Memory B cell (primary cell): ENCODE measurements around the gene EML2.

ENCODE experiments used
- ATAC-seq: fragments of 150-1000 bp; cut with Tn5 transposase; 2 replicates; pipeline ENCODE4 v1.10.0; 2021; ENCODE audit warnings: low read depth, mild to moderate bottlenecking, moderate library complexity
- DNase-seq, 2 donors: peaks; one replicate each; pipeline ENCODE4 v3.0.0; 2022; ENCODE audit warnings: low spot score in 2 of 2
- H3K27ac Mint-ChIP-seq: one replicate; pipeline ENCODE4 v1.8.0; 2022; ENCODE audit warnings: mild to moderate bottlenecking, moderate library complexity, mixed read lengths
- H3K27me3 Mint-ChIP-seq: one replicate; pipeline ENCODE4 v1.8.0; 2022; ENCODE audit warnings: mixed read lengths
- H3K36me3 Mint-ChIP-seq: one replicate; pipeline ENCODE4 v1.8.0; 2022; ENCODE audit warnings: mild to moderate bottlenecking, mixed read lengths
- H3K4me1 Mint-ChIP-seq: one replicate; pipeline ENCODE4 v1.8.0; 2022; ENCODE audit warnings: mixed read lengths
- H3K4me3 Mint-ChIP-seq: one replicate; pipeline ENCODE4 v1.8.0; 2022; ENCODE audit warnings: mild to moderate bottlenecking, moderate library complexity, mixed read lengths
- H3K9me3 Mint-ChIP-seq: one replicate; pipeline ENCODE4 v1.8.0; 2022; ENCODE audit warnings: mixed read lengths

The EML2 gene

GRCh38 chr19:45664575-45664974 is 25.4 kb upstream of the EML2 start:
- H3K27ac Mint-ChIP-seq, result no peak overlapping the region
- H3K9me3 Mint-ChIP-seq, result no peaks in the 10 kb centered on the region
- DNase-seq (no peak), ATAC-seq (no peak)
- peaks cover 30% of the 10 kb centered on the region for H3K27me3 Mint-ChIP-seq
- no peak overlapping the region for H3K4me3 Mint-ChIP-seq
- H3K4me1 Mint-ChIP-seq, result peaks cover 21% of the 10 kb centered on the region
- H3K36me3 Mint-ChIP-seq, result no peaks in the 10 kb centered on the region

GRCh38 chr19:45663800-45664199 is 24.6 kb upstream of the EML2 start:
- no peaks in the 10 kb centered on the region for H3K36me3 Mint-ChIP-seq
- H3K27me3 Mint-ChIP-seq, result peaks cover 31% of the 10 kb centered on the region
- DNase-seq (no peak), ATAC-seq (no peak)
- peaks cover 15% of the 10 kb centered on the region for H3K4me1 Mint-ChIP-seq
- no peak overlapping the region for H3K4me3 Mint-ChIP-seq
- H3K9me3 Mint-ChIP-seq, result peaks cover 1% of the 10 kb centered on the region
- H3K27ac Mint-ChIP-seq, result no peak overlapping the region

GRCh38 chr19:45660636-45661035 is 21.4 kb upstream of the EML2 start:
- Mint-ChIP-seq H3K4me3 (no peak overlapping the region), H3K4me1 (peaks cover 5% of the 10 kb centered on the region), H3K9me3 (peaks cover 2% of the 10 kb centered on the region), H3K27ac (no peak overlapping the region), H3K36me3 (no peaks in the 10 kb centered on the region), H3K27me3 (peaks cover 25% of the 10 kb centered on the region)
- ATAC-seq (no peak), DNase-seq (no peak)

DNA sequence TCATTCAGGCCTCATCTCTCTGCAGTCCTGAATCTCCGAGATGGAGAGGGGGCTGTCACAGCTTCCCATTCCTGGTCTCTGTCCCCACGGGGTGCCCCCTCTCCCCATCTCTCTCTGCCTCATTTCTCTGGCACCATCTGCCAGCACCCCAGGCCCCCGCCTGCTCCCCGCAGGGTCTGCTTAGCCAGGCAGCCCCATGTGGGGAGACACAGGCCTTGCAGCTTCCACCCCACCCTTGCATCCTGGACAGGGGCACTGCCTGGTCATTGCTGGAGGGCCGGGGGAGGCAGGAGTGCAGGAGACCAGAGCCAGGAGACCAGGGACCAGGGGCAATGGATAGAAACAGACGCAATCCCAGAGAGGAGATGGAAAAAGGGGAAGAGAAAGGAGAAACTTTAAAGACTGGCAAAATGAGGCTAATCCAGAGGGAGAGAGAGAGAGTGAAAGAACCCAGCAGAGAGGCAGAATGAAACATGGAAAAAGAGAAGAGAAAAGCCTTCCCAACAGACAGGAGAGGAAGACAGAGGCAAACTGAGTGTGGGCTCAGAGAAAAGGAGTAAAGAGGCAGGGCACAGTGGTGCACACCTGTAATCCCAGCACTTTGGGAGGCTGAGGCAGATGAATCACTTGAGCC is 20.0 kb upstream of the EML2 start:
- Mint-ChIP-seq H3K36me3 (no peaks in the 10 kb centered on the region), H3K27ac (no peak overlapping the region), H3K4me3 (no peak overlapping the region), H3K4me1 (no peaks in the 10 kb centered on the region), H3K27me3 (peaks cover 18% of the 10 kb centered on the region), H3K9me3 (peaks cover 2% of the 10 kb centered on the region)
- no peak for ATAC-seq
- no peak for DNase-seq

- no peak overlapping the region for H3K27ac Mint-ChIP-seq
These were observed 18.4 kb upstream of the EML2 start for GRCh38 chr19:45657520-45658167.

DNA sequence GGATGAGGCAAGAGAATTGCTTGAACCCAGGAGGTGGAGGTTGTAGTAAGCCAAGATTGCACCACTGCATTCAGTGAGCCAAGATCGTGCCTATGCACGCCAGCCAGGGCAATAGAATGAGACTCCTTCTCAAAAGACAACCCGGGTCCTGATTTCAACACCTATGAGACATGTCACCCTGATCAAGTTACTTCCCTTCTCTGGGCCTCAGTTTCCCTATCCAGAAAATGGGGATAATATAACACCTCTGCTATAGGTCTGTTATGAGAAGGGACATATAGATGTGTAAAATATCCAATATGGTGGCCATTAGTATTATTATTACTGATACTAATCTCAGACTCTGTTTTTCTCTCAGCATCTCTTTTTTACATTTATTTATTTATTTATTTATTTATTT is 15.9 kb upstream of the EML2 start:
- Mint-ChIP-seq H3K4me3 (no peak overlapping the region), H3K27me3 (peaks cover 9% of the 10 kb centered on the region), H3K9me3 (peaks cover 2% of the 10 kb centered on the region), H3K36me3 (no peaks in the 10 kb centered on the region), H3K27ac (no peak overlapping the region), H3K4me1 (no peaks in the 10 kb centered on the region)
- DNase-seq (no peak), ATAC-seq (no peak)

More at GRCh38 chr19:45657520-45658167, 18.4 kb upstream of the EML2 start:
- H3K27me3 Mint-ChIP-seq, result peaks cover 15% of the 10 kb centered on the region
- no peak overlapping the region for H3K4me3 Mint-ChIP-seq
- ATAC-seq (no peak), DNase-seq (no peak)
- no peaks in the 10 kb centered on the region for H3K4me1 Mint-ChIP-seq
- peaks cover 2% of the 10 kb centered on the region for H3K9me3 Mint-ChIP-seq
- H3K36me3 Mint-ChIP-seq, result no peaks in the 10 kb centered on the region

DNA sequence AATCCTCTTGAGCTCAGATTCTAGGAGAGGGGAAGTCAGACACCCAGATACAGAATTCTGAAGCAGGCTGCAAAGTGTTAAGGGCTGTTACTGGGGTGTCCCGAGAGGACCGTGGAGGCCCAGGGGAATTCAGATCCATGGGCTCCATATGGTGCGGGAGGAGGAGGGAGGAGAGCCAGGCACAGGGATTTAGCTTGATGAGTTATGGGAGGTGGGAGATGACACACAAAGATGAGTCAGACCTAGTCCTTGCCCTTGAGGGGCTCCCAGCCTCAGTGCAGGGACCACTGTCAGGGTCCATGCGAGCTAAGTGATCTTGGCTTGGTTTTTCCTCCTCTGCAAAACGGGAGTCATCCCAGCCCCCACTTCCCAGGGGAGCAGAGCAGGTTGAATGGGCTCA is 14.4 kb upstream of the EML2 start:
- H3K27ac Mint-ChIP-seq, result no peak overlapping the region
- H3K27me3 Mint-ChIP-seq, result peaks cover 3% of the 10 kb centered on the region
- no peaks in the 10 kb centered on the region for H3K9me3 Mint-ChIP-seq
- no peaks in the 10 kb centered on the region for H3K4me1 Mint-ChIP-seq
- ATAC-seq (no peak), DNase-seq (no peak)
- H3K4me3 Mint-ChIP-seq, result no peak overlapping the region
- H3K36me3 Mint-ChIP-seq, result no peaks in the 10 kb centered on the region

DNA sequence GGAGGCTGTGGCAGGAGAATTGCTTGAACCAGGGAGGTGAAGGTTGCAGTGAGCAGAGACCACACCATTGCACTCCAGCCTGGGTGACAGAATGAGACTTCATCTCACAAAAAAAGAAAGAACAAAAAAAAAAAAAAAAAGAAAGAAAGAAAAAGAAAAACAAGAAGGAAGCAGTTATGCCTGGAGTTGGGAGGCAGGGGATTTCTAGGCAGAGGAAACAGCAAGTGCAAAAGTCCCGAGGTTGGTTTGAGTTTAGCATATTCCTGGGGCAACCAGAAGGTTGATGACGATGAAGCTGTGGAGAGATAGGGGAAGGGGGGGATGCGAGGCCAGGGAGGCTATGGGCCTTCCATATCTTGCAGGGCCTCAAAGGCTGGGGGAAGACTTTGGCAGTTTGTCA is 11.5 kb upstream of the EML2 start:
- no peak overlapping the region for H3K4me3 Mint-ChIP-seq
- peaks cover 8% of the 10 kb centered on the region for H3K27me3 Mint-ChIP-seq
- H3K36me3 Mint-ChIP-seq, result no peaks in the 10 kb centered on the region
- H3K4me1 Mint-ChIP-seq, result peaks cover 5% of the 10 kb centered on the region
- ATAC-seq (no peak), DNase-seq (no peak)
- H3K9me3 Mint-ChIP-seq, result no peaks in the 10 kb centered on the region
- no peak overlapping the region for H3K27ac Mint-ChIP-seq

- Mint-ChIP-seq H3K27ac (peak overlapping the region; percentile 41), H3K4me1 (peaks cover 30% of the 10 kb centered on the region)
These were observed 7.1 kb upstream of the EML2 start for GRCh38 chr19:45646345-45646698.

GRCh38 chr19:45645631-45646344 is 6.6 kb upstream of the EML2 start:
- peaks cover 34% of the 10 kb centered on the region for H3K4me1 Mint-ChIP-seq
- peaks cover 8% of the 10 kb centered on the region for H3K27me3 Mint-ChIP-seq
- peak overlapping the region; percentile 78 for H3K4me3 Mint-ChIP-seq
- peak; percentile 40 for ATAC-seq
- H3K36me3 Mint-ChIP-seq, result no peaks in the 10 kb centered on the region
- peak; percentile 63 to 64 for DNase-seq
- no peaks in the 10 kb centered on the region for H3K9me3 Mint-ChIP-seq
- H3K27ac Mint-ChIP-seq, result no peak overlapping the region

More at GRCh38 chr19:45646345-45646698, 7.1 kb upstream of the EML2 start:
- H3K27me3 Mint-ChIP-seq, result peaks cover 8% of the 10 kb centered on the region
- ATAC-seq (no peak), DNase-seq (no peak)
- H3K4me3 Mint-ChIP-seq, result peak overlapping the region; percentile 78
- no peaks in the 10 kb centered on the region for H3K36me3 Mint-ChIP-seq
- no peaks in the 10 kb centered on the region for H3K9me3 Mint-ChIP-seq

DNA sequence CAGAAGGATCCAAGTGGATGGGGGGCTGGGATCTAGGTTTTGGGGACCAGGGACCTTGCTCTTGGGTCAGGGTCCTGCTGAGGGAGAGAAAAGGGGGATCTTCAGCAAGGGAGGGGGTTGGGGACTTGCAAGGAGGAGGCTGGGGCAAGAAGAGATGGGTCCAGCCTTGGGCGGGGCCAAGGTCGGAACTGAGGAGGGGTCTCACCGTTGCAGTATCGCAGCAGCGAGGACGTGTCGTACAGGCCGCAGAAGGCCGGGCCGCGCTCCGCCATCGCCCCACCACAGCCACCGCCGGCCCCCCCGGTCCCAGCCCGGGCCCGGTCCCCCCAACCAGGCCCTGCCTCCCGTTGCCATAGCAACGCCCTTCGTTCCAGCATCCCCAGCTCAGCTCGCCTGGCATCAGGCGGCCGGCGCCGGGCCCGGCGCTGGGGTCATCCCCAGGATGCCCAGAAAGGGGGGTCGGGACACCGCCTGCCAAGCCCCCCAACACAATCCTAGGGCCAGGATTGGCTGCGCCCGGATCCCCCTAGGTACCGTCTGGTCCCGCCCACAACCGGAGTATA is 6.0 kb upstream of the EML2 start:
- no peaks in the 10 kb centered on the region for H3K36me3 Mint-ChIP-seq
- H3K4me3 Mint-ChIP-seq, result peak overlapping the region; percentile 78
- ATAC-seq (no peak), DNase-seq (peak in 1 of 2 donors; percentile 22)
- H3K4me1 Mint-ChIP-seq, result peaks cover 36% of the 10 kb centered on the region
- H3K27me3 Mint-ChIP-seq, result peaks cover 6% of the 10 kb centered on the region
- H3K9me3 Mint-ChIP-seq, result no peaks in the 10 kb centered on the region
- H3K27ac Mint-ChIP-seq, result no peak overlapping the region

GRCh38 chr19:45643927-45644771 is 5.0 kb upstream of the EML2 start:
- H3K4me1 Mint-ChIP-seq, result peaks cover 36% of the 10 kb centered on the region
- H3K27ac Mint-ChIP-seq, result no peak overlapping the region
- H3K36me3 Mint-ChIP-seq, result no peaks in the 10 kb centered on the region
- ATAC-seq, result no peak
- H3K4me3 Mint-ChIP-seq, result no peak overlapping the region
- no peaks in the 10 kb centered on the region for H3K9me3 Mint-ChIP-seq
- no peak for DNase-seq
- peaks cover 6% of the 10 kb centered on the region for H3K27me3 Mint-ChIP-seq

- DNase-seq (peak; percentile 98 to 99), ATAC-seq (peak; percentile 44)
- Mint-ChIP-seq H3K9me3 (no peaks in the 10 kb centered on the region), H3K27me3 (peaks cover 6% of the 10 kb centered on the region), H3K4me1 (peaks cover 38% of the 10 kb centered on the region), H3K27ac (peak overlapping the region; percentile 96), H3K36me3 (no peaks in the 10 kb centered on the region), H3K4me3 (peak overlapping the region; percentile 69)
These were observed 4.1 kb upstream of the EML2 start for GRCh38 chr19:45643024-45643926.
